GM12878 (cell line): ENCODE data around the gene CATSPERZ. TPM values are rescaled to one million over a fixed set of nuclear protein-coding genes. Genes with fewer than 3 reads are reported as not detected.
A peak's percentile ranks its signal among the peaks of the same experiment; 100 is the strongest.

Experiments used
- ATAC-seq: fragments of 200-7000 bp; cut with Tn5 transposase; 3 replicates; pipeline ENCODE4 v1.9.1; 2020; ENCODE audit warnings: mild to moderate bottlenecking, moderate library complexity
- BruUV-seq: library from RNA; stranded (reverse); fragments of 400-500 nt; replicated peaks from 2 replicates; lab custom pipeline; 2021; lab: Mats Ljungman, UMichigan
- CTCF ChIA-PET: fragments of 300-600 bp; sonication (Branson Sonifier 250); formaldehyde crosslinking; extraction: SDS; loops from one replicate; lab custom pipeline; 2021; ENCODE audit warnings: inconsistent platforms; lab: Yijun Ruan, JAX
- POLR2A ChIA-PET: fragments of 350-600 bp; formaldehyde crosslinking; extraction: SDS; loops from one replicate; lab custom pipeline; 2021; ENCODE audit warnings: inconsistent platforms; lab: Charles Lee
- RAD21 ChIA-PET: fragments of 300-600 bp; sonication (Branson Sonifier 250); formaldehyde crosslinking; loops from one replicate; lab custom pipeline; 2023; ENCODE audit warnings: antibody characterized with exemption; ENCODE audit not compliant: unreplicated experiment; lab: Charles Lee
- SMC1A ChIA-PET: fragments of 300-600 bp; sonication (Branson Sonifier 250); formaldehyde crosslinking; loops from one replicate; lab custom pipeline; 2023; ENCODE audit not compliant: unreplicated experiment, uncharacterized antibody; lab: Charles Lee
- DNase-seq: peaks from one replicate; pipeline ENCODE4 v3.0.0-alpha.2; 2011; ENCODE audit warnings: low read depth, low spot score
- FAIRE-seq: peaks from 3 replicates; lab custom pipeline; 2011; peaks lifted over from hg19 to GRCh38; lab: Jason Lieb, UNC
- H2AFZ ChIP-seq: 2 replicates; pipeline ENCODE4 v1.6.0; 2011; ENCODE audit warnings: low read depth, low read length, control low read depth; ENCODE audit not compliant: control insufficient read depth
- H3K27ac ChIP-seq: 2 replicates; pipeline ENCODE4 v1.5.1; 2011; ENCODE audit warnings: control low read depth; ENCODE audit not compliant: control insufficient read depth, insufficient read depth
- H3K27me3 ChIP-seq, 2 experiments: replicated peaks in 1 of 2; 2 replicates each; pipeline versions ENCODE4 v1.6.0 to v1.6.1; 2011; ENCODE audit warnings: low read length in 1 of 2; ENCODE audit not compliant: control insufficient read depth in 2 of 2, insufficient read depth in 2 of 2
- H3K36me3 ChIP-seq, 2 experiments: 2 replicates each; pipeline ENCODE4 v1.5.1; 2011; ENCODE audit warnings: low read length in 1 of 2; ENCODE audit not compliant: control insufficient read depth in 2 of 2, insufficient read depth in 2 of 2
- H3K4me1 ChIP-seq: 2 replicates; pipeline ENCODE4 v1.6.1; 2011; ENCODE audit warnings: mild to moderate bottlenecking, low read length, moderate library complexity, mixed read lengths; ENCODE audit not compliant: control insufficient read depth, insufficient read depth
- H3K4me2 ChIP-seq: 2 replicates; pipeline ENCODE4 v1.6.0; 2011; ENCODE audit warnings: control low read depth; ENCODE audit not compliant: control insufficient read depth, insufficient read depth
- H3K4me3 ChIP-seq: fragments of 200-600 bp; sonication (generic); 2 replicates; pipeline ENCODE4 v1.5.1; 2016
- H3K79me2 ChIP-seq: 2 replicates; pipeline ENCODE4 v1.6.0; 2011; ENCODE audit warnings: low read length; ENCODE audit not compliant: control insufficient read depth, insufficient read depth
- H3K9ac ChIP-seq: 2 replicates; pipeline ENCODE4 v1.8.0; 2011; ENCODE audit warnings: low read length, control low read depth, mixed read lengths; ENCODE audit not compliant: control insufficient read depth, insufficient read depth
- H3K9me3 ChIP-seq: replicated peaks from 3 replicates; pipeline ENCODE4 v1.5.1; 2011; ENCODE audit warnings: mild to moderate bottlenecking, low read length; ENCODE audit not compliant: control insufficient read depth, insufficient read depth
- H4K20me1 ChIP-seq: 2 replicates; pipeline ENCODE4 v1.6.0; 2011; ENCODE audit not compliant: control insufficient read depth, insufficient read depth
- BHLHE40 ChIP-seq, 2 experiments: fragments of 450-650 bp in 1 of 2; IDR thresholded peaks; 2 replicates each; pipeline ENCODE4 v1.6.1; 2011 to 2017; ENCODE audit warnings: low read depth in 2 of 2, borderline replicate concordance in 1 of 2, improper control_type of control experiment in 1 of 2, low read length in 1 of 2, mild to moderate bottlenecking in 1 of 2
- FOXK2 ChIP-seq: fragments of 450-650 bp; IDR thresholded peaks from 2 replicates; pipeline ENCODE4 v1.6.1; 2017; ENCODE audit warnings: mild to moderate bottlenecking, moderate library complexity
- GATAD2B ChIP-seq: fragments of 450-650 bp; conservative IDR thresholded peaks from 2 replicates; pipeline ENCODE4 v1.6.1; 2017; ENCODE audit warnings: low read depth, mild to moderate bottlenecking, moderate library complexity
- NR2F1 ChIP-seq: fragments of 450-650 bp; conservative IDR thresholded peaks from 2 replicates; pipeline ENCODE4 v1.6.1; 2017; ENCODE audit warnings: mild to moderate bottlenecking
- NRF1 ChIP-seq: conservative IDR thresholded peaks from 2 replicates; pipeline ENCODE4 v1.6.1; 2011; ENCODE audit warnings: mild to moderate bottlenecking, low read depth, low read length, improper control_type of control experiment
- POLR2A ChIP-seq: IDR thresholded peaks from 2 replicates; pipeline ENCODE4 v1.6.1; 2011; ENCODE audit warnings: low read depth, mild to moderate bottlenecking, low read length
- RFX5 ChIP-seq: IDR thresholded peaks from 2 replicates; pipeline ENCODE4 v1.6.1; 2011; ENCODE audit warnings: low read depth, low read length, improper control_type of control experiment
- TAF1 ChIP-seq: IDR thresholded peaks from 2 replicates; pipeline ENCODE4 v1.6.1; 2011; ENCODE audit warnings: mild to moderate bottlenecking, low read depth, low read length, borderline replicate concordance
- ZBED1 ChIP-seq: IDR thresholded peaks from 2 replicates; pipeline ENCODE4 v1.6.1; 2016; ENCODE audit warnings: borderline replicate concordance
- ZSCAN29 ChIP-seq: fragments of 450-650 bp; IDR thresholded peaks from 2 replicates; pipeline ENCODE4 v1.6.1; 2017; ENCODE audit warnings: mild to moderate bottlenecking, moderate library complexity
- WGBS: methylation state at CpG from one replicate; pipeline ENCODE4 v1.1.6; 2016; ENCODE audit warnings: low lambda C conversion rate; ENCODE audit not compliant: insufficient replicate concordance, insufficient coverage; ENCODE audit errors: missing lambda C conversion rate; 5-methylcytosine and 5-hydroxymethylcytosine counted together
- in situ Hi-C: fragments of 300-500 bp; cut with MboI; formaldehyde crosslinking; loops from 9 replicates; pipeline ENCODE4 v1.14.3; 2018; ENCODE audit warnings: mixed read lengths
- intact Hi-C: fragments of 100-400 bp; cut with micrococcal nuclease; formaldehyde crosslinking; loops from one replicate; pipeline ENCODE4 v1.14.2; 2022; ENCODE audit not compliant: unreplicated experiment
- polyA plus RNA-seq, 11 experiments: library from polyadenylated mRNA; depleted of rRNA in 4 of 11; unstranded in 6 of 11; stranded (reverse) in 5 of 11; fragments of >200 nt; fragmentation: Nextera tagmentation in 4 of 11; fragmentation: Illumina TruSeq in 1 of 11; extraction: Ambion mirVana in 4 of 11; extraction: Trizol in 1 of 11; gene quantifications; 1 replicate in 1 of 11; 2 replicates in 10 of 11; pipeline versions ENCODE4 v1.2.1 to v1.2.3, GENCODE V29; 2011 to 2016; ENCODE audit warnings: inconsistent platforms in 2 of 11, missing spikeins in 2 of 11, low read depth in 1 of 11
- total RNA-seq, 4 experiments: library from RNA; depleted of rRNA in 3 of 4; stranded (reverse); fragments of >200 nt in 3 of 4; fragmentation: Illumina TruSeq in 1 of 4; extraction: Trizol in 1 of 4; gene quantifications; 2 replicates each; pipeline versions ENCODE4 v1.2.1 to v1.2.3, GENCODE V29; 2013 to 2021
- TF ChIP-seq, protein P1 (sequence below): fragments of 450-650 bp; IDR thresholded peaks from 2 replicates; pipeline ENCODE4 v1.6.1; 2017; ENCODE audit warnings: mild to moderate bottlenecking, moderate library complexity
- TF ChIP-seq, protein P2 (sequence below): fragments of 450-650 bp; IDR thresholded peaks from 2 replicates; pipeline ENCODE4 v1.6.1; 2017; ENCODE audit warnings: mild to moderate bottlenecking
- TF ChIP-seq, protein P3 (sequence below): fragments of 450-650 bp; IDR thresholded peaks from 2 replicates; pipeline ENCODE4 v1.6.1; 2017; ENCODE audit warnings: antibody characterized with exemption, mild to moderate bottlenecking, moderate library complexity

The CATSPERZ gene
- total and polyA plus RNA-seq, 10 of the 15 experiments (the other 5 are each of a cell fraction or from before 2014, with no cell fraction given): 0.12 to 0.31 TPM; not detected in 8

DNA sequence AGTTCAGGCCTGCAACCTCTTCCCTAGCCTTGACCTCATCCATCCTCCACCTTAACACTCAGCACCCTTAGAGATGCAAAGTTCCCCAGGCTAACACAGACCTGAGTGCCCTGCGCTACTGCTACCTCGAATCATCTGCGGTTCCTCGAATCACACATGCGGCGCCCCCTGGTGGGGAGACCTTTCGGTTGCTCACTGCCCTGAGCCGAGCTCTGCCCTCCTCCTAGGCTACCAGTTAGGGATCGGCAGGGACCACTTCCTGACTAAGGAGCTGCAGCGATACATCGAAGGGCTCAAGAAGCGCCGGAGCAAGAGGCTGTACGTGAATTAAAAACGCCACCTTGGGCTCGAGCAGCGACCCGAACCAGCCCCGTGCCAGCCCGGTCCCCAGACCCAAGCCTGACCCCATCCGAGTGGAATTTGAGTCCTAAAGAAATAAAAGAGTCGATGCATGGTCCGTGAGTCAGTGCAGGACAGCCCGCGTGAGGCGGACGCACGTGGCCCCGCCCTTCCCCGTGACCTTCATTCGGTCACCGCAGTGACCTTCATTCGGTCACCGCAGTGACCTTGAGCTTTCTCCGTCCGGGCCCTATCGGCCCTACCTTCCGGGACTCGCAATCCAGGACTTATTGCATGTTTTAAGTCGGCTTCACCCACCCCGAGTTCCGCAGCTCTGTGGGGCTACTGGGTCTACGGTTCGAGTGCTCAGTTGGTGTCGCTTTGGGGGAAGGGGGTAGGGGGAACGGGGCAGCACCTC, 4.3 kb downstream of the CATSPERZ start:
- in situ Hi-C loops: loop anchor here (5.0 kb wide), 1 partner anchor 102 kb away; no protein-coding TSS in a partner anchor
- Histone ChIP-seq H3K4me2 (peak overlapping the region; percentile 46), H3K27ac (peak overlapping the region; percentile 90), H3K79me2 (peaks cover 22% of the 10 kb centered on the region), H3K36me3 (peaks cover 0 to 3% of the 10 kb centered on the region in 2 experiments; a peak in 2 of 4 replicates), H2AFZ (peak overlapping the region; percentile 63), H3K4me1 (peaks cover 27% of the 10 kb centered on the region), H3K9me3 (no peaks in the 10 kb centered on the region), H4K20me1 (no peaks in the 10 kb centered on the region), H3K4me3 (peak overlapping the region; percentile 72), H3K27me3 (peaks cover 5 to 13% of the 10 kb centered on the region in 2 experiments; a peak in 3 of 4 replicates), H3K9ac (peak overlapping the region; percentile 81)
- ChIA-PET SMC1A (interaction anchor here (0.7 to 5.7 kb wide), 12 partner anchors 13 to 152 kb away, joined by 3 to 98 read pairs (median 4); partner anchors contain the start of genes FERMT3, FKBP2, PRDX5 and TRMT112), CTCF (interaction anchor here (0.7 to 5.8 kb wide), 32 partner anchors 12 to 346 kb away, joined by 3 to 238 read pairs (median 4); partner anchors contain the start of genes BAD, CCDC88B, FERMT3 and FKBP2), POLR2A (interaction anchor here (0.6 to 5.8 kb wide), 26 partner anchors 12 to 346 kb away, joined by 3 to 70 read pairs (median 6); partner anchors contain the start of genes BAD, CCDC88B, FERMT3 and FKBP2), RAD21 (interaction anchor here (0.6 to 5.8 kb wide), 18 partner anchors 13 to 348 kb away, joined by 3 to 125 read pairs (median 6); partner anchors contain the start of genes FERMT3, FKBP2, GPR137 and NUDT22)
- under 1% methylated on average over 43 of the region's 46 CpGs for WGBS
- FAIRE-seq (peak; percentile 99), DNase-seq (peak; percentile 78), ATAC-seq (peak; percentile 72)
- TSS peak; percentile 99 for BruUV-seq
- intact Hi-C loops: loop anchor here (1.0 to 5.0 kb wide), 4 partner anchors 36 to 632 kb away; partner anchors contain the start of genes ATL3, CCDC88B and FKBP2
- TF ChIP-seq ZSCAN29 (no peak), GATAD2B (peak; percentile 62), RFX5 (no peak), NR2F1 (peak; percentile 95), TAF1 (no peak), BHLHE40 (IDR thresholded peaks at IDR 0.05; ENCODE audit: borderline replicate concordance in 1 of 2, low read depth in 2 of 2, low read length in 1 of 2) (peak; percentile 87 to 91), NRF1 (no peak), FOXK2 (no peak), POLR2A (0 out of 2 replicates have a peak, but pooled peaks have one; percentile 57), ZBED1 (no peak)
- TF ChIP-seq, protein P1, sequence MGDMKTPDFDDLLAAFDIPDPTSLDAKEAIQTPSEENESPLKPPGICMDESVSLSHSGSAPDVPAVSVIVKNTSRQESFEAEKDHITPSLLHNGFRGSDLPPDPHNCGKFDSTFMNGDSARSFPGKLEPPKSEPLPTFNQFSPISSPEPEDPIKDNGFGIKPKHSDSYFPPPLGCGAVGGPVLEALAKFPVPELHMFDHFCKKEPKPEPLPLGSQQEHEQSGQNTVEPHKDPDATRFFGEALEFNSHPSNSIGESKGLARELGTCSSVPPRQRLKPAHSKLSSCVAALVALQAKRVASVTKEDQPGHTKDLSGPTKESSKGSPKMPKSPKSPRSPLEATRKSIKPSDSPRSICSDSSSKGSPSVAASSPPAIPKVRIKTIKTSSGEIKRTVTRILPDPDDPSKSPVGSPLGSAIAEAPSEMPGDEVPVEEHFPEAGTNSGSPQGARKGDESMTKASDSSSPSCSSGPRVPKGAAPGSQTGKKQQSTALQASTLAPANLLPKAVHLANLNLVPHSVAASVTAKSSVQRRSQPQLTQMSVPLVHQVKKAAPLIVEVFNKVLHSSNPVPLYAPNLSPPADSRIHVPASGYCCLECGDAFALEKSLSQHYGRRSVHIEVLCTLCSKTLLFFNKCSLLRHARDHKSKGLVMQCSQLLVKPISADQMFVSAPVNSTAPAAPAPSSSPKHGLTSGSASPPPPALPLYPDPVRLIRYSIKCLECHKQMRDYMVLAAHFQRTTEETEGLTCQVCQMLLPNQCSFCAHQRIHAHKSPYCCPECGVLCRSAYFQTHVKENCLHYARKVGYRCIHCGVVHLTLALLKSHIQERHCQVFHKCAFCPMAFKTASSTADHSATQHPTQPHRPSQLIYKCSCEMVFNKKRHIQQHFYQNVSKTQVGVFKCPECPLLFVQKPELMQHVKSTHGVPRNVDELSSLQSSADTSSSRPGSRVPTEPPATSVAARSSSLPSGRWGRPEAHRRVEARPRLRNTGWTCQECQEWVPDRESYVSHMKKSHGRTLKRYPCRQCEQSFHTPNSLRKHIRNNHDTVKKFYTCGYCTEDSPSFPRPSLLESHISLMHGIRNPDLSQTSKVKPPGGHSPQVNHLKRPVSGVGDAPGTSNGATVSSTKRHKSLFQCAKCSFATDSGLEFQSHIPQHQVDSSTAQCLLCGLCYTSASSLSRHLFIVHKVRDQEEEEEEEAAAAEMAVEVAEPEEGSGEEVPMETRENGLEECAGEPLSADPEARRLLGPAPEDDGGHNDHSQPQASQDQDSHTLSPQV: no peak
- TF ChIP-seq, protein P2, sequence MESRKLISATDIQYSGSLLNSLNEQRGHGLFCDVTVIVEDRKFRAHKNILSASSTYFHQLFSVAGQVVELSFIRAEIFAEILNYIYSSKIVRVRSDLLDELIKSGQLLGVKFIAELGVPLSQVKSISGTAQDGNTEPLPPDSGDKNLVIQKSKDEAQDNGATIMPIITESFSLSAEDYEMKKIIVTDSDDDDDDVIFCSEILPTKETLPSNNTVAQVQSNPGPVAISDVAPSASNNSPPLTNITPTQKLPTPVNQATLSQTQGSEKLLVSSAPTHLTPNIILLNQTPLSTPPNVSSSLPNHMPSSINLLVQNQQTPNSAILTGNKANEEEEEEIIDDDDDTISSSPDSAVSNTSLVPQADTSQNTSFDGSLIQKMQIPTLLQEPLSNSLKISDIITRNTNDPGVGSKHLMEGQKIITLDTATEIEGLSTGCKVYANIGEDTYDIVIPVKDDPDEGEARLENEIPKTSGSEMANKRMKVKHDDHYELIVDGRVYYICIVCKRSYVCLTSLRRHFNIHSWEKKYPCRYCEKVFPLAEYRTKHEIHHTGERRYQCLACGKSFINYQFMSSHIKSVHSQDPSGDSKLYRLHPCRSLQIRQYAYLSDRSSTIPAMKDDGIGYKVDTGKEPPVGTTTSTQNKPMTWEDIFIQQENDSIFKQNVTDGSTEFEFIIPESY: no peak
- TF ChIP-seq, protein P3, sequence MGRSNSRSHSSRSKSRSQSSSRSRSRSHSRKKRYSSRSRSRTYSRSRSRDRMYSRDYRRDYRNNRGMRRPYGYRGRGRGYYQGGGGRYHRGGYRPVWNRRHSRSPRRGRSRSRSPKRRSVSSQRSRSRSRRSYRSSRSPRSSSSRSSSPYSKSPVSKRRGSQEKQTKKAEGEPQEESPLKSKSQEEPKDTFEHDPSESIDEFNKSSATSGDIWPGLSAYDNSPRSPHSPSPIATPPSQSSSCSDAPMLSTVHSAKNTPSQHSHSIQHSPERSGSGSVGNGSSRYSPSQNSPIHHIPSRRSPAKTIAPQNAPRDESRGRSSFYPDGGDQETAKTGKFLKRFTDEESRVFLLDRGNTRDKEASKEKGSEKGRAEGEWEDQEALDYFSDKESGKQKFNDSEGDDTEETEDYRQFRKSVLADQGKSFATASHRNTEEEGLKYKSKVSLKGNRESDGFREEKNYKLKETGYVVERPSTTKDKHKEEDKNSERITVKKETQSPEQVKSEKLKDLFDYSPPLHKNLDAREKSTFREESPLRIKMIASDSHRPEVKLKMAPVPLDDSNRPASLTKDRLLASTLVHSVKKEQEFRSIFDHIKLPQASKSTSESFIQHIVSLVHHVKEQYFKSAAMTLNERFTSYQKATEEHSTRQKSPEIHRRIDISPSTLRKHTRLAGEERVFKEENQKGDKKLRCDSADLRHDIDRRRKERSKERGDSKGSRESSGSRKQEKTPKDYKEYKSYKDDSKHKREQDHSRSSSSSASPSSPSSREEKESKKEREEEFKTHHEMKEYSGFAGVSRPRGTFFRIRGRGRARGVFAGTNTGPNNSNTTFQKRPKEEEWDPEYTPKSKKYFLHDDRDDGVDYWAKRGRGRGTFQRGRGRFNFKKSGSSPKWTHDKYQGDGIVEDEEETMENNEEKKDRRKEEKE: no peak
